BE2C (cell line): ENCODE measurements around the gene C16orf87.

Experiments used
- DNase-seq: peaks from one replicate; pipeline ENCODE4 v3.0.0-alpha.2; 2020
- H3K27me3 ChIP-seq: fragments of 250-450 bp; sonication (Bioruptor Pico); 2 replicates; pipeline ENCODE4 v1.5.1; 2020; ENCODE audit warnings: mild to moderate bottlenecking
- H3K36me3 ChIP-seq: fragments of 250-450 bp; sonication (Bioruptor Pico); 2 replicates; pipeline ENCODE4 v1.5.1; 2020; ENCODE audit warnings: mild to moderate bottlenecking
- H3K4me1 ChIP-seq: fragments of 250-450 bp; sonication (Bioruptor Pico); 2 replicates; pipeline ENCODE4 v1.5.1; 2020
- H3K4me3 ChIP-seq: 2 replicates; pipeline ENCODE4 v1.5.1; 2011; ENCODE audit warnings: low read depth, low read length
- H3K9me3 ChIP-seq: fragments of 250-450 bp; sonication (Bioruptor Pico); 2 replicates; pipeline ENCODE4 v1.5.1; 2020
- TF ChIP-seq, protein P1 (sequence below): IDR thresholded peaks from 2 replicates; pipeline ENCODE4 v1.5.1; 2012; ENCODE audit warnings: mild to moderate bottlenecking, low read depth, low read length

The C16orf87 gene

DNA sequence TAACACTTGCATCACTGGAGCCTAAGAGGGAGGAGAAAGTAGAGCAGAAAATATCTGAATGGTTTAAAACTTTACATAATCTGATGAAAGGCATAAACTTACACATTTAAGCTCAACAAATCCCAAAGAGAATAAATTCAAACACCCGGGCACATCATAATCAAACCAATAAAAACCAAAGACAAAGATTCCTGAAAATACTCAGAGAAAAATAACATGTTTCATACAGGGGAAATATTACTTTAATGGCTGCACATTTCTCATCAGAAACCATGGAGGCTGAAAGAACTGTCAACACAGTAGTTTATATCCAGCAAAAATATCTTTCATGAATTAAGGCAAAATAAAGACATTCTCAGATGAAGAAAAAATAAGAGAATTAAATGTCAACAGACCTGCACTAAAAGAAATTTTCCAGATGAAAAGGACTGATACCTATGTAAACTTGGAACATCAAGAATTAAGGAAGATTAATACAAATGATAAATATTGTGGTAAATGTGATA lies 34.2 kb downstream of the C16orf87 start:
- Histone ChIP-seq H3K9me3 (no peaks in the 10 kb centered on the region), H3K4me1 (no peaks in the 10 kb centered on the region), H3K36me3 (no peaks in the 10 kb centered on the region), H3K4me3 (no peak overlapping the region), H3K27me3 (no peaks in the 10 kb centered on the region)
- TF ChIP-seq, protein P1, sequence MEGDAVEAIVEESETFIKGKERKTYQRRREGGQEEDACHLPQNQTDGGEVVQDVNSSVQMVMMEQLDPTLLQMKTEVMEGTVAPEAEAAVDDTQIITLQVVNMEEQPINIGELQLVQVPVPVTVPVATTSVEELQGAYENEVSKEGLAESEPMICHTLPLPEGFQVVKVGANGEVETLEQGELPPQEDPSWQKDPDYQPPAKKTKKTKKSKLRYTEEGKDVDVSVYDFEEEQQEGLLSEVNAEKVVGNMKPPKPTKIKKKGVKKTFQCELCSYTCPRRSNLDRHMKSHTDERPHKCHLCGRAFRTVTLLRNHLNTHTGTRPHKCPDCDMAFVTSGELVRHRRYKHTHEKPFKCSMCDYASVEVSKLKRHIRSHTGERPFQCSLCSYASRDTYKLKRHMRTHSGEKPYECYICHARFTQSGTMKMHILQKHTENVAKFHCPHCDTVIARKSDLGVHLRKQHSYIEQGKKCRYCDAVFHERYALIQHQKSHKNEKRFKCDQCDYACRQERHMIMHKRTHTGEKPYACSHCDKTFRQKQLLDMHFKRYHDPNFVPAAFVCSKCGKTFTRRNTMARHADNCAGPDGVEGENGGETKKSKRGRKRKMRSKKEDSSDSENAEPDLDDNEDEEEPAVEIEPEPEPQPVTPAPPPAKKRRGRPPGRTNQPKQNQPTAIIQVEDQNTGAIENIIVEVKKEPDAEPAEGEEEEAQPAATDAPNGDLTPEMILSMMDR, result no peak
- DNase-seq, result no peak

GRCh38 chr16:46793841-46794240 lies 37.1 kb downstream of the C16orf87 start:
- peaks cover 4% of the 10 kb centered on the region; the same call in 1 of the 2 replicates for H3K4me1 ChIP-seq
- TF ChIP-seq, protein P1, result no peak

GRCh38 chr16:46790599-46791270 lies 40.2 kb downstream of the C16orf87 start:
- Histone ChIP-seq H3K36me3 (no peaks in the 10 kb centered on the region), H3K27me3 (no peaks in the 10 kb centered on the region), H3K9me3 (no peaks in the 10 kb centered on the region), H3K4me1 (peaks cover 4% of the 10 kb centered on the region; the same call in 1 of the 2 replicates), H3K4me3 (peak overlapping the region; percentile 79)
- DNase-seq, result no peak
- TF ChIP-seq, protein P1, result no peak

More at GRCh38 chr16:46793841-46794240, 37.1 kb downstream of the C16orf87 start:
- Histone ChIP-seq H3K36me3 (no peaks in the 10 kb centered on the region), H3K4me3 (no peak overlapping the region), H3K27me3 (no peaks in the 10 kb centered on the region), H3K9me3 (no peaks in the 10 kb centered on the region)
- no peak for DNase-seq

- peak; percentile 90 for DNase-seq
- peaks cover 4% of the 10 kb centered on the region; the same call in 1 of the 2 replicates for H3K4me1 ChIP-seq
- peak overlapping the region; percentile 79 for H3K4me3 ChIP-seq
- TF ChIP-seq, protein P1, result no peak
- H3K9me3 ChIP-seq, result no peaks in the 10 kb centered on the region
- H3K27me3 ChIP-seq, result no peaks in the 10 kb centered on the region
- H3K36me3 ChIP-seq, result no peaks in the 10 kb centered on the region
Observed at GRCh38 chr16:46789499-46790414, 41.2 kb downstream of the C16orf87 start.

DNA sequence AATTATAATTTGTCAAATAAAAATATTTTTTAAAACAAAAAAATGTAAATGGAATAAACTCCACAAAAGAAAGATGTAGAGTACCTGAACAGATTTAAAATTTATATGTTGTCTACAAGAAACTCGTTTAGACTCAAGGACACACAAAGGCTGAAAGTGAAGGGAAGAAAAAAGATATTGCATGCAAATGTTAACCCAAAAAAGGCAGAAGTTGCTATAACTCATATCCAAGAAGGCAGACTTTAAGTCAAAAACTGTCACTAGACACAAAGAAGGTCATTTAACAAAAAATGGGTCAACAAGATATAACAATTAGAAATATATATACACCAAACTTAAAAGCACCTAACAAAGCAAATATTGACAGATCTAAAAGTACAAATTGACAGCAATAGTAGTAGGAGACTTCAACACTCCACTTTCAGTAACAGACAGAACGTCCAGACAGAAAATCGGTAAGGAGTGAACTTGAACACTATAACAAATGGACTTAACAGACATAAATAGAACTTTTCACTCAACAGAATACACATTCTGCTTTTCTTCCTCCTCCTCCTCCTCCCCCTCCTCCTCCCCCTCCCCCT lies 42.0 kb downstream of the C16orf87 start:
- no peak overlapping the region for H3K4me3 ChIP-seq
- TF ChIP-seq, protein P1, result no peak
- no peaks in the 10 kb centered on the region for H3K36me3 ChIP-seq
- no peaks in the 10 kb centered on the region for H3K27me3 ChIP-seq
- no peak for DNase-seq
- H3K4me1 ChIP-seq, result peaks cover 4% of the 10 kb centered on the region; the same call in 1 of the 2 replicates
- no peaks in the 10 kb centered on the region for H3K9me3 ChIP-seq
